ENCODE measurements around the gene SLIT3. TPM values are rescaled to one million over a fixed set of nuclear protein-coding genes. Genes with fewer than 3 reads are reported as not detected.
"Not testable (repeated sequence)": the region's sequence is repeated elsewhere in the genome, so short reads cannot be mapped to it uniquely, and the experiment has no call there.

Gene SLIT3
- total RNA-seq, 1 donor from 2014 or later, result 3.3 TPM

DNA sequence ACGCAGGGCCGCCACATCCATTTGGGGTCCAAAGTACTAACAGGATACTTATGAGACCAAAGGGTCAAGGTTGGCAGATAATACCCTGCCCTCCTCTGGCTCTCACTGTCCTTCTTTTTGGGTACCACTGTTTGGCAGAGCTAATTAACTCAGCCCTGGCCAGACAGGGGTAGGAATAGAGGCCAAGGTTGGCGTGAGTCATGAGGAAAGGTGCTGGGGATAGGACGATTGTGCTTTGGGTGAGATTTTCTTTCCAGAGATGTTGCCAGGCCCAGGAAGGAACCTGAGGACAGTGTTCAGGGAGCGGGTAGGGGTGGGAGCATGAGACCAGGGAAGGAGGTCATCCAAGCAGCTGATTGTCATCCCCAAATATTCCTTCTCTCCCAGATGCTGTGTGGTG, 529.9 kb downstream of the SLIT3 start:
- no peak for DNase-seq (ENCODE audit: low read depth)

DNA sequence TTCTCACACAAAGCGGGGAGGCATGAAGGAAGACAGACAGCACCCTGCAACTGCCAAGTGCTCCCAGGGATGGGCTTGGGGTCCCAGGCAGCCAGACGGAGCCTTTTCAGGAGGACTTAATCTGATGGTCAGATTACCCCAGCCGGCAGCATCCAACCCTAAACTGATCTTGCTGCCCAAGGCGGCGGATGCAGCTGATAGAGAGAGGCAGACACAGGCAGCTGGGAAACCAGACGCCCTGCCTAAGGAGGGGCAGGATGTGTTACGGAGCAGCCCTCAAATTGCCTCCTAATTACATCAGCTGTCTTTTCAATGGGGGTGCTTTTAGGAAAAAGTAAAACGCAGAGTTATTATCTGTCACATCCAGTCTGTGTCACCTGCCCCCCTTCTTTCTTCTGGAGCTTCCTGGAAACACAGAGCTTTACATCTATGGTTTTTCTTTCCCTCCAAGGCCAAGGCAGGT, 530.9 kb downstream of the SLIT3 start:
- no peak for DNase-seq (ENCODE audit: low read depth)

DNA sequence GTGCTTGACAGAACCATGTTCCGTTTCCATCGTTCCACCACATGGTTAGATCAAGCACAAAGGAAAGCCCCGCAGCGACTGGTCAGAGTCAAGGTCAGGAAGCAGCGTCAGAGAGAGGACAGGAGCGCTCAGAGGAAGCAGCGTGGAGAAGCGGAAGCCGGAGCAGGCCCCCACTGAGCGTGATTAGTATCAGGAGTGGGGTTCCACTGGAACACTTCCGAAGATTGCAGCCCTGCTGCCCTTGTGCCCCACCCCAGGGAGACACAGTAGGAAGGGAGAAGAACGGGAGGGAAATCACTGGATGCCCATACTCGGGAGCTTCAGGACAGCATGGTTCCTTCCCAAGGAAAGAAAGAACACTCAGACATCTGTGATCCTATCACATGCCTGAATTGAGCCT, 532.8 kb downstream of the SLIT3 start:
- no peak for DNase-seq (ENCODE audit: low read depth)

DNA sequence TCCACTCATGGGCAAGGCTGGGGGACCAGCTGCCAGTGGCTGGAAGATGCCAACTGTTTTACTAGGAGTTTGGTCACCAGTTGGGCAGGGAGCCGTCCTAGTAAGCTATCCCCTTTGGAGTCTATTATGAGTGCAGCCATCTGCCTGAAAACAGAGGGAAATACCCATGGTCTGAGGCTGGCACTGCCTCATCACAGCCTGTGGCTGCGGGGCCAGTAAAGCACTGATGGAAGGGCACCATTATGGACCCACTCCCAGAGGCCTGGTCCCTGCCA, 534.6 kb downstream of the SLIT3 start:
- DNase-seq (ENCODE audit: low read depth), result no peak

DNA sequence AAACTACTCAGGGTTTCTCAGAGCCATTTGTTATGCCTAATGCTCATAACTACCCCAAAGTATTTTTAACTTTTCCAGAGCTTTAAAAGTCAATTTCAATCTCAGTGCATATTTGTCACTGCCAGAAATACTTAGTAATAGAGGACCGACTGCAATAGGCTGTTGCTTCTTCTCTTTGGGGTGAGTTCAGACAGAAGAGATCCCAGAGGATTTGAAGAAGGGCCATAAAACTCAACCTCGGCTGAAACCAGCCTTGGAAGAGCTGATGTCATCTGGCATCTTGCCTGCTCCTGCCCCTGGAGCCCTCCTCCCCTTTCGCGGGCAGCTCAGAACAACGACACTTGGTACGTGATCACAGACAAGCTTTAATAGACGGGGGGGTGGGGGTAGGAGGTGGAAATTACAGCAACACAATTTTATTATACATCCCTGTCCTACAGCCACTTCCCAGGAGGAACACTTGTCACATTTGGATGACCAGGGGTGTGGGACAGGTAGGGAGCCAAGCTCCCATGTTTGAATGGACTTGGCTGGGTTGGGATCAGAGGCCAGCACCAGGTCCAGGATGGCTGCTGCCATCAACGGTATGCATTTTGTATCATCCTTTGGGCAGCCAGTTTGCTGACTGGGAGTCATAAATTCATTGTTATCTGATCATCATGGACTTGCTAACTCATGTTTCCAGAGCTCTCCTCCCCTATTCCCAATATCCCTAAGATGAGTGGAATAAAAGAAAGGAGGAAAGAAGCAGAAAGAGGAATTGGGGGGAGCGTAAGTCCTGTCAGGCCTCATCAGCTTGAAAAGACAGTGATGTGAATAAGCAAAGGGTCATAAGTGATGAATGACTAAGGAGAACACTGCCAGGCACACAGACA, 535.2 kb downstream of the SLIT3 start:
- no peak for DNase-seq (ENCODE audit: low read depth)

DNA sequence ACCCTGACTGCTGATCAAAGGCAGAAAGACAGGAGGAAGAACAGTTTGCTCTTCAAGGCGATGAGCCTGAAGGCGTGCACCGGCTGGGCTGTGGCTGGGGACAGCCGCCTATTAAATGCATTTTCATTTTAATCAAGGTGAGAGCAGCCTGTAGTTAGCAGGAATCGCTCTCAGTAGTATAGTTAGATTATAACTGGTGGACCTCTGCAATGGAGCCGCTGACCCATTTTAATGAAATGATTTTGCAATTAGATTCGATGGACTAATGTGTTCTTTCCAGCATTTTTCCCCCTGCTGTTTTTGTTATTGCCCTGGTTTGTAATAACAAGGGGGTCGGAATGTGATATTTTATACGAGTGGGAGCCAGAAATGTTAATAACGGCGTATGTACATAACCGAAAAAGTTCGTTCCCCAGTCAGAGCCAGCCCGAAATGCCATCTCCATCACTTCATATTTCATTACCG, 535.8 kb downstream of the SLIT3 start:
- no peak for DNase-seq (ENCODE audit: low read depth)

DNA sequence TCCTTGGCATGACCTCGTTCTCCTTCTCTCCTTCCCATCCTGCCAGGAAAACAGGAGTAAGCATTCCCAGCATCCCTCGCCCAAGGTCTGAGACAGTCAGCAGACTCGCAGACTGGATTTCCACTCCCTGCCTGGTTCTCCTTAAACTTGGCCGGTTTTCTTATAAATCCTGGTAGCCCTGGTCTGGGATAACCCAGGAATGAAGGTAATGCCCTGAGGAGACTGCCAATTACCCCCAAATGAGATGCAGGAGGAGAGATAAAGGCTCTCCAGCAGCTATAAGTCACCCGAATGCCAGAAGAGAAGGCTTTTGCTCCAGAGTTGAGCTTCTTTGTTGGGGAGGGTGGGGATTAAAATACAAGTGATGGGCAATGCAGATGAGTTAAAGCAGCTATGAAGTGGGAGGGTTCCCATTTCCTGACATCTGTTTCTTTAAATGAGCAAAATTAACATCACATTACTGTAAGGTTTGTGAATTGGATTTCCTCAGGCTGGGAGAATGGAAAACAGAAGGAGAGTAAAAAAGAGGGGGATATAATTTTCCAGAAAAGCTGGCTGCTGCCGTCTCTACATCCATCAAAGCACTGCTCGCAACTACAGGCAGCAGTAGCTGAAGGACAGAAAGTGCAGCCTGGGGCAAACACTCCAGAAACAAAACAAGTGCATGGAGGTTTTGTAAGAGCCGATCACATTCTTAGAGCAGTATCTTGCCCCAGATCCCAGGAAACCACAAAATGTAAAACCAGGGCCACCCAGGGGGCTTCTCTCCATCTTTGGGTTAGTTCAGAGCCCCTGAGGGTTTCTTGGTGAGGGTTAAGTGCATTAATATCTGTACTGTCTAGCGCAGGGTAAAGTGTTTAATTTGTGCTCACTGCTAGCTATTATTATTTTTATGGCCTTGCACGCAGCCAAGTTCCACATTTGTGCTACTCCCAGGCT, 544.2 kb downstream of the SLIT3 start:
- DNase-seq (ENCODE audit: low read depth), result no peak

DNA sequence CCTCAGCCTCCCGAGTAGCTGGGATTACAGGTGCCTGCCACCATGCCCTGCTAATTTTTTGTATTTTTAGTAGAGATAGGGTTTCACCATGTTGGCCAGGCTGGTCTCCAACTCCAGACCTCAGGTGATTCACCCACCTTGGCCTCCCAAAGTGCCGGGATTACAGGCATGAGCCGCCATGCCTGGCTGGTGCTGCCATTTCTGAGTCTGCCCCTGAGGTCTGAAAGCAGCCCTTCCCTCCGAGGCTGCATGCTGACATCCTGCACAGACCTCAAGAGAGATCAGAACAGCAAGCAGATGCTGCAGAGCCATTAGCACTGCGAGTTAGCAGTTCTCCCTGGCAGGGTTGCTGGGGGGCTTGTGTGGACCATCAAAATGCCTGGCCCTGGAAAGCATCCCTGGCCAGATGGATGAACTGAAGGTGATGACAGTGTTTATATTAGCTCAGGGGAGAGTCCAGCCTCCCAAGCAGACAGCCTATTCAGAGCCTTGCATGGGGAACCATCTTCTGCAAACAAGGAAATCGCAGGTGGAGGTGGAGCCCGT, 545.3 kb downstream of the SLIT3 start:
- no peak for DNase-seq (ENCODE audit: low read depth)

DNA sequence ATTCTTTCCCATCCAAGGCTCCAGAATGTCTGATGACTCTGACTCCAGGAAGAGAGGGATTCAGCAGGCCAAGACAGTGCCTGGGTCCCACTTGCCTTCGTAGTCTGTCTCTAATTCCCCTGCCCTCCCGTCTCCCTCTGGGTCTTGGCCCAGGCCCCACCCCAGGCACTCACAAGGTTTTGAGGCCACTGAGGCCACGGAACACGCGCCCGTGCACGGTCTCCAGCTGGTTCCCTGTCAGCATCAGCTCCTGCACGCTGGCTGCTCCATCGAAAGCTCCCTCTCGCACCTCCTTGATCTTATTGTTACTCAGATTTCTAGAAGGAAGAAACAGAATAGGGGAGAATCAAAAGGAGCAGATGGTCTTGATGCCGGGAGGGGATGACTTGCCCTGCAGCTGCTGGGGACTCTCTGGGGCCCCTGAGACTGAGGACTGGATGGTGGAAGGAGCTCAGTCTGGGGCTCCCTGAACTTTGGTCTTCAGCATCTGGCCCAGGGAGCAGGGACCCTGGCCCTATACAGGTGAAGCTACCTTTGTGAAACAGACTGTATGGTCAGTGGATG, 547.2 kb downstream of the SLIT3 start:
- no peak for DNase-seq (ENCODE audit: low read depth)

DNA sequence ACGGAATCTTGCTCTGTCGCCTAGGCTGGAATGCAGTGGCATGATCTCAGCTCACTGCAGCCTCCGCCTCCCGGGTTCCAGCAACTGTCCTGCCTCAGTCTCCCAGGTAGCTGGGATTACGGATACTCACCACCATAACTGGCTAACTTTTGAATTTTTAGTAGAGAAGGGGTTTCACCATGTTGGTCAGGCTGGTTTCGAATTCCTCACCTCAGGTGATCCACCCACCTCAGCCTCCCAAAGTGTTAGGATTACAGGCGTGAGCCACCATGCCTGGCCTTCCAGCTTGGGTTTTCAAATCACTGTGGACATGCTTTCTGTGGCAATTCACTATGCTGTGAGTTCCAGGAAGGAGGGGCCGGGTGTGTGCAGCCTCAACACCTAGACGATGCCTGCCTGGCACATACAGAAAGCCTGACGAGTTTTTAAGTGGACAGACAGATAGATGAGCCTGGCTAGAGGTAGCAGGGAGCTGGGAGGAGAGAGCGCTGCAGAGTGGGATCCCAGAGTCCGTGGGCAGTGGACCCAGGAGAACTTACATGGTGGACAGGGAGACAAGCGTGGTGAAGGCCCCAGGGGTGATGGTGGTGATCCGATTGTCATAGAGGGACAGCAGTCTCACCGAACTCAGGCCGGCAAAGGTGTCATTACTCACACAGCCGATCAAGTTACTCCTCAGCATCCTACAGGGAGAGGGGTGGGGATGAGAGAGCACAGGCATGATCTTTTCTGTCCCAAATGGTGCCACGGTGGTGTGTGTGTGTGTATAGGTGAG, 548.3 kb downstream of the SLIT3 start:
- no peak for DNase-seq (ENCODE audit: low read depth)

DNA sequence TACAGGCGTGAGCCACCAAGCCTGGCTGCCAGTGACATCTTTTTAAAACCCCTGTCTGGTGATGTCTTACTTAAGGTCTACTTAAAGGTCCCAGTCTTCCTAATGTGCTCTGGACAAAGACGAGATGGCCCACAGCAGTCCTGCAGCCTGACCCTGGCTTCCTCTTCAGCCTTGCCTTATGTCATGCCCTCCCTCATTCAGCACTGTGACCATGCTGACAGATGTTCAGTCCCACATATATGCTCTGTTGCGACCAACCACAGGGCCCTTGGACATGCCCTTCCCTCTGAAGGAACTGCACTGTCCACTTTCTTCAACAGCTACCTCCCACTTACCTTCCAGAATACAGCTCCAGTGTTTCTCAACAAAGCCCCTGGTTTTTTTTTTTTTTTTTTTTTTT, 548.9 kb downstream of the SLIT3 start:
- DNase-seq (ENCODE audit: low read depth), result no peak

DNA sequence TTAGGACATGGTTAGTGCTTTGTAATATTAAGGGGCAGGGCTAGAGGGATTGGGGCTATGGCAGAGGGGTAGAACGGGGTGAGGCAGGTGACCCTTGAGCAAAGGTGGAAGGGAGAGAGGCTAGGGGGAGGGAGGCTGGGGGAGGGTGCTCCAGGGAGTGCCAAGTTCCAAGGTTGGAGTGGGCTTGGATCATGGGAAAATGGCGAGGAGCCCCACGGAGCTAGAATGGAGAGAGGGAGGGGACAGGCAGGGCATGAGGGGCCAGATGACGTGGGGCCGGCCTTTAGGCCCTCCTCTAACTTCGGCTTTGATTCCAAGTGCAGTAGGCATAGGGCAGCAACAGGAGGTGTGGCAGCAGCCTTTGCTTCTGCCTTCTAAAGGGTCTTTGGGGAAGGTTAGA, 550.0 kb downstream of the SLIT3 start:
- DNase-seq (ENCODE audit: low read depth), result no peak

DNA sequence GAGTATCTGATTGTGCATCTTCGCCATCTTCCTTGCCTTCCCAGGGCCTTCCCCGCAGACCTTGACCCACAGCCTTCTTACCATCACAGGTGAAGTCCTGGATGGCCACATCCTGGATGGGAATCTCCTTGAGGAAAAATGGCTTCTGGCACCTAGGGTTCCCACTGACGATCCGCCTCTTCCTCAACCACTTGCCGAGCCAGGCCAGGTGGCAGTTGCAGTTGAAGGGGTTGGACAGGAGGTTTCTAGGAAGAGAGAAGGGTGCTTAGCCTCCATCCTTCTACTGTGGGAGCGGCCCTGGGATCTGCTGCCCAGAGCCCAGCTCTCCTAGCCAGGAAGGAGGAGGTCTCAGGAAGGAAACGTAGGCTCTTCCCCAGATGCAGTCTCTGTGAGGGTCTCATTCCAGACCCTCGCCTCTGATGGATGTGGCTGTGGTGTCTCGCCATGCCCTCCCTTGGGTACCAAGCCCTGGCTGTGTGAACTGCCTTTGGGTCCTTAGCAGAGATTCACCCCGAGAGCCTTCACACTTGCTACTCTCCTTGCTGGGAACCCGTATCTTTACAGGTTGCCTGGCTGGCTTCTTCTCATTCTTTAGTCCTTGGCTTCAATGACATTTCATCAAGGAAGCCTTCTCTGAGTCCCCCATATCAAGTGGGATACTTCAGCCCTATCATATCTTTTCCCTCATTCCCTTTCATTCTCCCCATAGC, 551.4 kb downstream of the SLIT3 start:
- no peak for DNase-seq (ENCODE audit: low read depth)

DNA sequence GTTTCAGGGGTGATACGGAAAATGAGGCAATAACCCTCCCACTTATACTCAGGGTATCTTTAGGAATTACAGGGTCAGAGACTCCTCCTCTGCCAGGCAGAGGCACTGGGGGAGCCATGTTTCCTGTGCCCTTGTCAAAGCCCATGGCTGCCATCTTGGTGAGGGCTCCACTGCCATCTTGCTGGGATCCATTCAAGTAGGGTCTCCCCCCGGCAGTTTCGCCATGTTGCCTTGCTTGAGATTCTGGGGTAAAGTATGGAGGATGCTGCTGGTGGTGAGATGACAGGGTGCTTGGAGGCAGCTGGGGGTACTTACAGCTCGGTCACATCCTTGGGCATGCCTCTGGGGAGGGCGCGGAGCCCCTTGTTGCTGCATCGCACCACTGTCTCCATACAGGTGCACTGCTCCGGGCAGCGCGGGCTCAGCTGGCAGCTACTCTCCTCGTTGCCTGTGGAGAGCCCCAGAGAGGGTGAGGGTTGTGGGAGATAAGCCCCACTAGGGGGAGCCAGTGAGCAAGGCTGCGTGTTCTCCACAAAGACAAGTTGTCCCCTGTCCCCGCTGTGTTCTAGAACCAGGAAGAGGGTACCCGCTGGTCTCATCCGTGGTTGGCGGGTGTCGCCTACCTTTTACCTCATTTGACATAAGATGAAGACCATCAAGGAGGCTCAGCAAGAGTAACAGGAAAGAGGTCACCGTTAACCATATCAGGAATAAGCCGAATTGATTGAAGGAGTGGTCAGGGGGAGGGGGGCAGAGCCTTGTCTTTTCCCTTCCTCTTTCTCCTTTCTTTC, 552.8 kb downstream of the SLIT3 start:
- DNase-seq (ENCODE audit: low read depth), result no peak

DNA sequence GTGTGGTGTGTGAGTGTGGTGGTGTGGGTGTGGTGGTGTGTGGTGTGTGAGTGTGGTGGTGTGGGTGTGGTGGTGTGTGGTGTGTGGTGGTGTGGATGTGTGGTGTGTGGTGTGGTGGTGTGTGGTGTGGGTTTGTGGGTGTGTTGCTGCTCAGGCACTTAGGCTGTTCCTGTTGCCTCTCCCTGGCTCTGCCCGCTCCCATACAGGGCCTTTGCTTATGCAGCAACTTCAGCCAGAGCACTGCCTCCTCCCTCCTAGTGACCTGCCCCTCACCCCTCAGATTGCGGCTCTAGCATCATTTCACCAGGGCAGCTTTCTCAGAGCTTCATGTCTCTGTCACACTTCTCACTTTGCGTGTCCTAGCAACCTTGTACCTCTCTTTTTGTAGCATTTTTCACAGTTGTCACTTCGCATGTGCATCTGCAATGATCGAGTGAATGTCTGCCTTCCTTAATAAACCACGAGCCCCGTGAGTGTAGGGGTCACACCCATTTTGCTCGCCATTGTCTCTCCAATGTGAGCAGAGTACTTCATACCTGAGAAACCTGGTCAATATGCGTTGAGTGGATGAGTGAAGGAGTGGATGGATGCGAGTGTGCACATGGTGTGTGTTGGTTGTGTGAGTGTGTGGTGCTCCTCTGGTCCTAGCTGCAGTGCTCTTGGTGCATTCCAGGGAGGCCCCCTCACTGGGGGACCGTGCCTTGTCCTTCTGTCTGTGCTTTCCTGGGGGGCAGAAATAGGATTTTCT, 553.9 kb downstream of the SLIT3 start:
- DNase-seq (ENCODE audit: low read depth), result no peak

DNA sequence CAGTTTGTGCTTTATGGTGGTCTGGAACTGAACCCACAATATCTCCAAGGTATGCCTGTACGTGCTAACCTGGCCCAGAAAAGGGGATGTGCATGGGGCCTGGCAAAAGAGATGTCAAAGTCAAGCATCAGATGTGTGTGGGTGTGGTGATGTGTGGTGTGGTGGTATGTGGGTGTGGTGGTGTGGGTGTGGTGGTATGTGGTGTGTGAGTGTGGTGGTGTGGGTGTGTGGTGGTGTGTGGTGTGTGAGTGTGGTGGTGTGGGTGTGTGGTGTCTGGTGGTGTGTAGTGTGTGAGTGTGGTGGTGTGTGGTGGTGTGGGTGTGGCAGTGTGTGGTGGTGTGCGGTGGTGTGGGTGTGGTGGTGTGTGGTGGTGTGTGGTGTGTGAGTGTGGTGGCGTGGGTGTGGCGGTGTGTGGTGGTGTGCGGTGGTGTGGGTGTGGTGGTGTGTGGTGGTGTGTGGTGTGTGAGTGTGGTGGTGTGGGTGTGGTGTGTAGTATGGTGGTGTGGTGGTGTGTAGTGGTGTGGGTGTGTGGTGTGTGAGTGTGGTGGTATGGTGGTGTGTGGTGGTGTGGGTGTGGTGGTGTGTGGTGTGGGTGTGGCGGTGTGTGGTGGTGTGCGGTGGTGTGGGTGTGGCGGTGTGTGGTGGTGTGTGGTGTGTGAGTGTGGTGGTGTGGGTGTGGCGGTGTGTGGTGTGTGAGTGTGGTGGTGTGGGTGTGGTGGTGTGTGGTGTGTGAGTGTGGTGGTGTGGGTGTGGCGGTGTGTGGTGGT, 554.6 kb downstream of the SLIT3 start:
- not testable (repeated sequence) for DNase-seq (ENCODE audit: low read depth)

DNA sequence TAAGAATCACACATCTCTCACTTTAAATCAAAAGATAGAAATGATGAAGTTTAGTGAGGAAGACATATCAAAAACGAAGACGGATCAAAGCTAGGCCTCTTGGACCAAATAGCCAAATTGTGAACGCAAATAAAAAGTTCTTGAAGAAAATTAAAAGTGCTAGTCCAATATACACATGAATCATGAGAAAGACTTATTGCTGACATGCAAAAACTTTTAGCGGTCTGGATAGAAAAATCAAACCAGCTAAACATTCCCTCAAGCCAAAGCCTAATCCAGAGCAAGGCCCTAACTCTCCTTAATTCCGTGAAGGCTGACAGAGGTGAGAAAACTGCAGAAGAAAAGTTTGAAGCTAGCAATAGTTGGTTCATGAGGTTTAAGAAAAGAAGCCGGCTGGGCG, 557.3 kb downstream of the SLIT3 start:
- no peak for DNase-seq (ENCODE audit: low read depth)

DNA sequence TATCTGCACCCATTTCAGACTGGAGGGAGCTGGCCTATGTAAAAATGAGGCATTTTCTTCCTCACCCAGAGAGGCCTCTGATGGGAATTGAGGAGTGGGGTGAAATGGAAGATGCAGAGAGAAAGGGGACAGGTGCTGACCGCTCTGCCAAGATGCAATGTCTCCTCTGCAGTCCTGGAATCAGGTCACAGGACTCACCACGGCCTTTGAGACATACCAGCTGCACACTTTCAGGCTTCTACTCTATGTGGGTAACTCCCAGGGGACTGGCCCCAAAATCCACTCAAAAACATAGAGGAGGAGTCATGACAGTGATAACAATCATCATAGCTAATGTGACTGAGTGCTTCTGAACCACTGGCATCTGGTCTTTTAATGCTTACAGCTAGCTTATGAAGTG, 558.6 kb downstream of the SLIT3 start:
- DNase-seq (ENCODE audit: low read depth), result not testable (repeated sequence)

Measured in renal cortical epithelial cell (primary cell).